ENCODE results near the gene CNTNAP2.

Gene CNTNAP2

GRCh38 chr7:148084138-148084537 lies 1967.5 kb downstream of the CNTNAP2 start:
- DNase-seq, result peak; percentile 16

- DNase-seq, result no peak
Observed at GRCh38 chr7:148091882-148092281, 1975.3 kb downstream of the CNTNAP2 start.

GRCh38 chr7:148093375-148094166 lies 1977.0 kb downstream of the CNTNAP2 start:
- no peak for DNase-seq

GRCh38 chr7:148095066-148095465 lies 1978.5 kb downstream of the CNTNAP2 start:
- DNase-seq, result no peak

- no peak for DNase-seq
Observed at GRCh38 chr7:148104136-148104716, 1987.6 kb downstream of the CNTNAP2 start.

- no peak for DNase-seq
Observed at GRCh38 chr7:148104924-148105323, 1988.3 kb downstream of the CNTNAP2 start.

- DNase-seq, result no peak
Observed at GRCh38 chr7:148105853-148106252, 1989.3 kb downstream of the CNTNAP2 start.

- DNase-seq, result no peak
Observed at GRCh38 chr7:148107443-148108127, 1991.0 kb downstream of the CNTNAP2 start.

GRCh38 chr7:148108381-148108780 lies 1991.8 kb downstream of the CNTNAP2 start:
- no peak for DNase-seq

- no peak for DNase-seq
Observed at GRCh38 chr7:148110097-148110868, 1993.7 kb downstream of the CNTNAP2 start.

- no peak for DNase-seq
Observed at GRCh38 chr7:148114804-148115203, 1998.2 kb downstream of the CNTNAP2 start.

- no peak for DNase-seq
Observed at GRCh38 chr7:148115308-148115707, 1998.7 kb downstream of the CNTNAP2 start.

GRCh38 chr7:148116195-148116594 lies 1999.6 kb downstream of the CNTNAP2 start:
- no peak for DNase-seq

GRCh38 chr7:148116829-148117403 lies 2000.3 kb downstream of the CNTNAP2 start:
- DNase-seq, result no peak

GRCh38 chr7:148118371-148118770 lies 2001.8 kb downstream of the CNTNAP2 start:
- no peak for DNase-seq

- DNase-seq, result no peak
Observed at GRCh38 chr7:148121401-148121800, 2004.8 kb downstream of the CNTNAP2 start.

- no peak for DNase-seq
Observed at GRCh38 chr7:148121847-148122246, 2005.2 kb downstream of the CNTNAP2 start.

GRCh38 chr7:148124477-148124876 lies 2007.9 kb downstream of the CNTNAP2 start:
- no peak for DNase-seq

- DNase-seq, result no peak
Observed at GRCh38 chr7:148127374-148127773, 2010.8 kb downstream of the CNTNAP2 start.

- no peak for DNase-seq
Observed at GRCh38 chr7:148129023-148129422, 2012.4 kb downstream of the CNTNAP2 start.

GRCh38 chr7:148135116-148135515 lies 2018.5 kb downstream of the CNTNAP2 start:
- no peak for DNase-seq

- no peak for DNase-seq
Observed at GRCh38 chr7:148135997-148136396, 2019.4 kb downstream of the CNTNAP2 start.
